Right atrium auricular region (tissue), 2 donors: ENCODE data around the gene FBXO24. TPM values are rescaled to one million over a fixed set of nuclear protein-coding genes. Genes with fewer than 3 reads are reported as not detected.

Experiments used
- DNase-seq: peaks from one replicate; pipeline ENCODE4 v3.0.0-alpha.2; 2019; ENCODE audit warnings: low spot score
- H3K27ac ChIP-seq, 2 donors: fragments of 200-600 bp; sonication (generic); 1 replicate in 1 of 2; 2 replicates in 1 of 2; pipeline ENCODE4 v1.5.1; 2016 to 2019
- H3K27me3 ChIP-seq, 2 donors: fragments of 200-600 bp; sonication (generic); one replicate each; pipeline versions ENCODE4 v1.5.1 to v1.6.0; 2017 to 2019
- H3K36me3 ChIP-seq: fragments of 200-600 bp; sonication (generic); one replicate; pipeline ENCODE4 v1.5.1; 2016
- H3K4me1 ChIP-seq, 2 donors: fragments of 200-600 bp; sonication (generic); one replicate each; pipeline versions ENCODE4 v1.5.1 to v1.6.0; 2017 to 2019
- H3K4me3 ChIP-seq, 2 donors: fragments of 200-600 bp; sonication (generic); 1 replicate in 1 of 2; 2 replicates in 1 of 2; pipeline ENCODE4 v1.5.1; 2017 to 2019; ENCODE audit warnings: mild to moderate bottlenecking in 1 of 2, moderate library complexity in 1 of 2
- H3K9me3 ChIP-seq, 2 donors: fragments of 200-600 bp; sonication (generic); one replicate each; pipeline ENCODE4 v1.5.1; 2019
- total RNA-seq, 2 donors: library from RNA; depleted of rRNA; stranded (reverse); fragments of >200 nt; gene quantifications; one replicate each; pipeline ENCODE4 v1.1.0, GENCODE V29; 2016
- TF ChIP-seq, protein P1 (sequence below), 2 donors: fragments of 200-600 bp; sonication (generic); IDR thresholded peaks; one replicate each; pipeline ENCODE4 v1.5.1; 2019; ENCODE audit warnings: antibody characterized with exemption in 2 of 2

The FBXO24 gene
- total RNA-seq, 2 donors from 2014 or later, result 0.20 TPM; not detected in 1

- peaks cover 0 to 17% of the 10 kb centered on the region in 2 donors for H3K4me1 ChIP-seq
- H3K36me3 ChIP-seq, result no peaks in the 10 kb centered on the region
- H3K27me3 ChIP-seq, result no peaks in the 10 kb centered on the region
These were observed 28.3 kb downstream of the FBXO24 start for GRCh38 chr7:100614308-100614861.

DNA sequence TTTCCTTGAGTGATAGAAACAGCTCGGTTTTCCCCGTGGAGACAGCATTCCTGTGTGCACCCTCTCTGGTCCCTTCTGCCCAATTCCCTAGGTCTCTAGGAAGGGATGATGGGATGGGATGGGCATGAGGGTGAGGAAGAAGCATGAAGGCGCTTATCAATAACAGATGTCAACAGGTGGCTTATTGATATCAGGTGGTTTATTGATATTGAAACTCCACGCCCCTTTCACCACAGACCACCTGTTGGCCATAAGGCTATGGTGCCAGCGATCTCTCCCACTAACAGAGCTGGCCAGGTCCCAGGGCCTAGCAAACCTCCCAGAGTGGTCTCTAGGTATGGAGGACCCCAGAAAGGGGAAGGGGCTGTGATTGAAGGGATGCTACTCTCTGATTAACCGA lies 34.1 kb downstream of the FBXO24 start:
- TF ChIP-seq, protein P1, sequence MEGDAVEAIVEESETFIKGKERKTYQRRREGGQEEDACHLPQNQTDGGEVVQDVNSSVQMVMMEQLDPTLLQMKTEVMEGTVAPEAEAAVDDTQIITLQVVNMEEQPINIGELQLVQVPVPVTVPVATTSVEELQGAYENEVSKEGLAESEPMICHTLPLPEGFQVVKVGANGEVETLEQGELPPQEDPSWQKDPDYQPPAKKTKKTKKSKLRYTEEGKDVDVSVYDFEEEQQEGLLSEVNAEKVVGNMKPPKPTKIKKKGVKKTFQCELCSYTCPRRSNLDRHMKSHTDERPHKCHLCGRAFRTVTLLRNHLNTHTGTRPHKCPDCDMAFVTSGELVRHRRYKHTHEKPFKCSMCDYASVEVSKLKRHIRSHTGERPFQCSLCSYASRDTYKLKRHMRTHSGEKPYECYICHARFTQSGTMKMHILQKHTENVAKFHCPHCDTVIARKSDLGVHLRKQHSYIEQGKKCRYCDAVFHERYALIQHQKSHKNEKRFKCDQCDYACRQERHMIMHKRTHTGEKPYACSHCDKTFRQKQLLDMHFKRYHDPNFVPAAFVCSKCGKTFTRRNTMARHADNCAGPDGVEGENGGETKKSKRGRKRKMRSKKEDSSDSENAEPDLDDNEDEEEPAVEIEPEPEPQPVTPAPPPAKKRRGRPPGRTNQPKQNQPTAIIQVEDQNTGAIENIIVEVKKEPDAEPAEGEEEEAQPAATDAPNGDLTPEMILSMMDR (IDR thresholded peaks at IDR 0.05), result no peak
- no peak overlapping the region for H3K27ac ChIP-seq
- H3K9me3 ChIP-seq, result no peaks in the 10 kb centered on the region
- no peaks in the 10 kb centered on the region for H3K36me3 ChIP-seq
- no peak for DNase-seq
- H3K4me3 ChIP-seq, result no peak overlapping the region
- H3K27me3 ChIP-seq, result no peaks in the 10 kb centered on the region
- no peaks in the 10 kb centered on the region for H3K4me1 ChIP-seq

More at GRCh38 chr7:100614308-100614861, 28.3 kb downstream of the FBXO24 start:
- no peak overlapping the region for H3K4me3 ChIP-seq
- DNase-seq, result no peak
- H3K9me3 ChIP-seq, result no peaks in the 10 kb centered on the region
- TF ChIP-seq, protein P1 (IDR thresholded peaks at IDR 0.05), result no peak
- H3K27ac ChIP-seq, result no peak overlapping the region

- Histone ChIP-seq H3K27me3 (no peaks in the 10 kb centered on the region), H3K36me3 (no peaks in the 10 kb centered on the region), H3K4me3 (no peak overlapping the region), H3K27ac (no peak overlapping the region), H3K4me1 (no peaks in the 10 kb centered on the region), H3K9me3 (no peaks in the 10 kb centered on the region)
- no peak for DNase-seq
- TF ChIP-seq, protein P1 (IDR thresholded peaks at IDR 0.05), result no peak
These were observed 34.7 kb downstream of the FBXO24 start for GRCh38 chr7:100620804-100621203.

GRCh38 chr7:100621554-100621953 lies 35.4 kb downstream of the FBXO24 start:
- no peaks in the 10 kb centered on the region for H3K36me3 ChIP-seq
- TF ChIP-seq, protein P1 (IDR thresholded peaks at IDR 0.05), result no peak
- no peaks in the 10 kb centered on the region for H3K27me3 ChIP-seq
- DNase-seq, result no peak
- H3K4me3 ChIP-seq, result no peak overlapping the region
- H3K4me1 ChIP-seq, result peaks cover 0 to 4% of the 10 kb centered on the region in 2 donors
- no peak overlapping the region for H3K27ac ChIP-seq
- no peaks in the 10 kb centered on the region for H3K9me3 ChIP-seq

GRCh38 chr7:100623951-100624824 lies 38.1 kb downstream of the FBXO24 start:
- DNase-seq, result no peak
- no peak overlapping the region for H3K27ac ChIP-seq
- TF ChIP-seq, protein P1 (IDR thresholded peaks at IDR 0.05), result no peak
- no peaks in the 10 kb centered on the region for H3K36me3 ChIP-seq
- no peaks in the 10 kb centered on the region for H3K9me3 ChIP-seq
- H3K27me3 ChIP-seq, result no peaks in the 10 kb centered on the region
- peaks cover 0 to 9% of the 10 kb centered on the region in 2 donors for H3K4me1 ChIP-seq
- no peak overlapping the region for H3K4me3 ChIP-seq
